ENCODE measurements around the gene NPL. TPM values are rescaled to one million over a fixed set of nuclear protein-coding genes. Genes with fewer than 3 reads are reported as not detected.

Gene NPL
- total and polyA plus RNA-seq, 12 donors = 1.4 to 26.5 (median 3.1) TPM

GRCh38 chr1:182863940-182864339, 74.4 kb downstream of the NPL start:
- 96 to 97% methylated on average over 5 of the region's 5 CpGs for WGBS, 2 donors
- DNase-seq (no peak), ATAC-seq (no peak)
- no peaks in the 10 kb centered on the region for H3K9me3 ChIP-seq
- H3K36me3 ChIP-seq = peaks cover 0 to 100% (median 86%) of the 10 kb centered on the region in 9 donors
- intact Hi-C loops (cut with DNase I) = loop anchor here in 1 of 10 donors (10.0 kb wide), 1 partner anchor 271 kb away; no protein-coding TSS in a partner anchor
- no peaks in the 10 kb centered on the region for H3K27me3 ChIP-seq
- no peak overlapping the region for H3K27ac ChIP-seq
- no peaks in the 10 kb centered on the region for H3K4me1 ChIP-seq
- TF ChIP-seq CTCF (IDR thresholded peaks at IDR 0.05) = no peak
- H3K4me3 ChIP-seq = no peak overlapping the region

GRCh38 chr1:182867861-182868260, 78.3 kb downstream of the NPL start:
- Histone ChIP-seq H3K9me3 (no peaks in the 10 kb centered on the region), H3K27ac (no peak overlapping the region), H3K4me3 (no peak overlapping the region), H3K4me1 (no peaks in the 10 kb centered on the region), H3K36me3 (peaks cover 0 to 100% (median 84%) of the 10 kb centered on the region in 9 donors), H3K27me3 (no peaks in the 10 kb centered on the region)
- DNase-seq (no peak), ATAC-seq (no peak)
- intact Hi-C loops (cut with DNase I) = loop anchor here in 1 of 10 donors (10.0 kb wide), 1 partner anchor 267 kb away; no protein-coding TSS in a partner anchor
- TF ChIP-seq CTCF (IDR thresholded peaks at IDR 0.05) = no peak

GRCh38 chr1:182869241-182869666, 79.7 kb downstream of the NPL start:
- no peaks in the 10 kb centered on the region for H3K9me3 ChIP-seq
- ATAC-seq (peak in 3 of 8 donors; percentile 28 to 31 (median 28)), DNase-seq (no peak)
- H3K27ac ChIP-seq = no peak overlapping the region
- H3K36me3 ChIP-seq = peaks cover 0 to 100% (median 86%) of the 10 kb centered on the region in 9 donors
- intact Hi-C loops (cut with DNase I) = loop anchor here in 1 of 10 donors (10.0 kb wide), 1 partner anchor 266 kb away; no protein-coding TSS in a partner anchor
- no peak overlapping the region for H3K4me3 ChIP-seq
- H3K4me1 ChIP-seq = no peaks in the 10 kb centered on the region
- TF ChIP-seq CTCF (IDR thresholded peaks at IDR 0.05) = no peak
- 96% methylated on average over 12 of the region's 12 CpGs for WGBS, 2 donors
- H3K27me3 ChIP-seq = no peaks in the 10 kb centered on the region

- H3K27me3 ChIP-seq = no peaks in the 10 kb centered on the region
- H3K27ac ChIP-seq = no peak overlapping the region
- no peak overlapping the region for H3K4me3 ChIP-seq
- no peak for TF ChIP-seq CTCF (IDR thresholded peaks at IDR 0.05)
- peaks cover 0 to 100% (median 99%) of the 10 kb centered on the region in 9 donors for H3K36me3 ChIP-seq
- WGBS, 2 donors = 96 to 97% methylated on average over 3 of the region's 3 CpGs
- ATAC-seq = no peak
- no peaks in the 10 kb centered on the region for H3K9me3 ChIP-seq
- intact Hi-C loops (cut with DNase I) = loop anchor here in 2 of 10 donors (10.0 kb wide), 2 partner anchors 262 to 662 kb away; no protein-coding TSS in a partner anchor
- no peak for DNase-seq
- no peaks in the 10 kb centered on the region for H3K4me1 ChIP-seq
These were observed 83.3 kb downstream of the NPL start for GRCh38 chr1:182872881-182873280.
